GM12872 (cell line): ENCODE results near the gene FAM227A.

ENCODE experiments used
- TF ChIP-seq, protein P1 (sequence below): IDR thresholded peaks from 3 replicates; pipeline ENCODE4 v1.5.1; 2011; ENCODE audit warnings: low read depth, mild to moderate bottlenecking, low read length, moderate library complexity; ENCODE audit not compliant: insufficient read depth

The FAM227A gene

DNA sequence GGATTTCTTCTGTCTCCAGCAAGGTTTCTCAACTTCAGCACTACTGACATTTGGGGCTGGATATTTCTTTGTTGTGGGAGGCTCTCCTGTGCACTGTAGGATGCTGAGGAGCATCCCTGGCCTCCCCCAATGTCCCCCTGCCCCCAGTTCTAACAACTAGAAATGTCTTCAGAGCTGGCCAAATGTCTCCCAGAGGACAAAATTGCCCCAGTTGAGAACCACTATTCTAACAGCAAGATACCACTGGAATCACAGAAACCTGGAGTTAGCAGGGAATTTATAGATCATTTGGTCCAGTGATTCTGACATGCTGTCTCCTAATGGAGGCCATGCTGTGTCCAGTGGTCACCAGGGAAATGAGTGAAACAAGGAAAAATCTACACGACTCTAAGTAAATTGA is 54.0 kb downstream of the FAM227A start:
- TF ChIP-seq, protein P1, sequence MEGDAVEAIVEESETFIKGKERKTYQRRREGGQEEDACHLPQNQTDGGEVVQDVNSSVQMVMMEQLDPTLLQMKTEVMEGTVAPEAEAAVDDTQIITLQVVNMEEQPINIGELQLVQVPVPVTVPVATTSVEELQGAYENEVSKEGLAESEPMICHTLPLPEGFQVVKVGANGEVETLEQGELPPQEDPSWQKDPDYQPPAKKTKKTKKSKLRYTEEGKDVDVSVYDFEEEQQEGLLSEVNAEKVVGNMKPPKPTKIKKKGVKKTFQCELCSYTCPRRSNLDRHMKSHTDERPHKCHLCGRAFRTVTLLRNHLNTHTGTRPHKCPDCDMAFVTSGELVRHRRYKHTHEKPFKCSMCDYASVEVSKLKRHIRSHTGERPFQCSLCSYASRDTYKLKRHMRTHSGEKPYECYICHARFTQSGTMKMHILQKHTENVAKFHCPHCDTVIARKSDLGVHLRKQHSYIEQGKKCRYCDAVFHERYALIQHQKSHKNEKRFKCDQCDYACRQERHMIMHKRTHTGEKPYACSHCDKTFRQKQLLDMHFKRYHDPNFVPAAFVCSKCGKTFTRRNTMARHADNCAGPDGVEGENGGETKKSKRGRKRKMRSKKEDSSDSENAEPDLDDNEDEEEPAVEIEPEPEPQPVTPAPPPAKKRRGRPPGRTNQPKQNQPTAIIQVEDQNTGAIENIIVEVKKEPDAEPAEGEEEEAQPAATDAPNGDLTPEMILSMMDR, result no peak

DNA sequence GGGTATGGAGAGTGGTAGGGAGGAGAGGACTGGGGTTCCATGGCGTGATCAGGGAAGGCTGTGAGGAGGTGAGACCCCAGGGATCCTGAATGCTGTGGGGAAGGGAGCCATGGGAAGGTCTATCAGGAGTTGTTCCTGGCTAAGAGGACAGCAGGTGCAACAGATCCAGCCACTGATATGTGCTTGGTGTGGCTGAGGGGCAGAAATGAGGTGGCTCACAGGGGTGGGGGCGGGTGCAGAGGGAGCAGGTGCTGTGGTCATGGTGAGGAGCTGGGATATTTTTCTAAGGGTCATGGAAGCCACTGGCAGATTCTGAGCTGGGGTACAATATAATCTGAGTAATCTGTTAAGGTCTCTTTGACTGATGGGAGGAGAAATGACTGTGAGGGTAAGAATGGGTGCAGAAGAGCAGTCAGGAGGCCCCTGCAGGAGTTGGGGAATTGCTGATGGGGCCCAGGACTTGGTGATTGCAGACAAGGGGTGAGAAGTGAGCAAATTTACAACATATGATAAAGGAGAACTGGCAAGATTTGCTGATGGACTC is 54.9 kb downstream of the FAM227A start:
- TF ChIP-seq, protein P1, result no peak

DNA sequence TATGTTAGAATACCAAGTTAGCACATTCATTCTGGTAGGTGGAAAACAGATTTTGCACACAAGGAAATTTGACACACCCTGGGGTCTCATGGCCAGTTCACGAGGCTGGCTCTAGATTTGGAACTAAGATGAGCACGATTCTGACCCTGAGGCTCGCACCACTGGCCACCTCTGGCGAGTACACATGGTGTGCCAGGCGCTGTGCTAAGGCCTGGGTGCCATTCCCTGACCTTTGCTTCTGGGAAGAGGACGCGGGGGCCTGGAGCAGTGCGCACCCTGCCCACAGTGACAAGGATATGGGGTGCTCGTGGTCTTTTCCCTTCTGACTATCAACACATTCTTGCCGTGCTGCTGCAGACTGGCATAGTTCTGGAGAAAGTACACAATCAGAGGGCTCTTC is 56.7 kb downstream of the FAM227A start:
- TF ChIP-seq, protein P1, result no peak

DNA sequence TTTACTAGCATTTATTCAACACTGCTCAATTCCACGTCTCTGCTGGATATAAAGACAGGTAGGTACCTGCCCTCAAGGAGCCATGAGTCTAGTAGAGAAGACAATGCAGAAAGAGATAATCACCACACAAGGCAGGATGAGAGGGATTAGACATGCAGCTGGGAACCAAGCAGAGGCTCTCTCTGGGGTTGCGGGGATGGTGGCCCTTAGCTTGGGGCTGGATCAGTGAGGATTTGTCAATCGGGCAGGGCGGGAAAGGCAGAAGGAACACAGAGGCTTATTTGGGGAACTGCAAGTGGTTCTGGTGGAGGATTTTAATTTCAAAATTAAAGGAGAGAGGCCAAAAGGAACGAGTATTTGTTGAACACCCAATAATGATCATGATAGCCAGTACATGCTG is 77.7 kb downstream of the FAM227A start:
- TF ChIP-seq, protein P1, result no peak

DNA sequence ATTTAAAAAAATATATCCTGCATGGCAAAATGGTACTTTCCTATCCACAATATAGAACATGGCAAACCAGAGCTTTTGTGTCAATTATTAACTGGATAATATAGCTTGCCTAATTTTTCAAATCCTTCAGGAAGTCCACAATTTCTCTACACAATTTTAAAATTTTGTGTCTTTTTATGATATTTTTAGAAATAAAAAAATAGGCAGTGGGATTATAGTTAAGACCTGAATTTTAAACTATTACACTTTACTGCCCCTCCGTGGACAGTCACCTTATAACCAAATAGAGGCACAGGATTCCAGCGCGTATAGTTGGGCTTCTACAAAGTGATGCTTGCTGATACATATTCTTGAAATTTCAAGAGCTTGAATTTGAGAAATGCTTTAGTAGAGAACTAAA is 84.1 kb downstream of the FAM227A start:
- TF ChIP-seq, protein P1, result peak; percentile 37; the same call in 2 of the 3 replicates

DNA sequence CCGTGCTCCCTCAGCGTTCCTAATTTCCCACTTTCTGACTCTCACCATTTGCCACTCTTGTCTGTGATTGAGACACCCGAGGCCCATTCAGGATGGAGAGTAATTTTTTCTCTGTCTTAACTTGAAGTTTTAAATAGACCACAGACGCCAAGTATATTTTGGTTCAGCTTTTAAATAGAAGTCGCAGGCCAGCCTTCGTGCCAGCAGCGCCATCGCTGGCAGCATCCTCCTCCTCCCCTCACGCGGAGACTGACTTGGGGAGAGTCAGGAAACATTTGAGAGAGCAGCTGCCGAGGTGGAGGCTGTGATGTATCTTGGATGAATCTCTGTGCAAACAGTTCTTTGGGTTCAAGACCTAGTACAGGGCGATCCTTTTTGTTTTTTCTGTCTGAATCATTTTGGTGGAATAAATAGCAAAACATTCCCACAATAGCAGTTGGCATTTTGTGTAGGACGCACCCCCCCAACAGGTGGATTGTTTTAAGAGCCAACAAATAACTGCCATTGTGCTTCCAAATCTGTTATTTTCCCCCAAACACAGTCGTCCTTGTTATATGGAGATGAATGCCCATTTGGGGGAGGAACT is 85.3 kb downstream of the FAM227A start:
- TF ChIP-seq, protein P1, result no peak; the same call in 2 of the 3 replicates

DNA sequence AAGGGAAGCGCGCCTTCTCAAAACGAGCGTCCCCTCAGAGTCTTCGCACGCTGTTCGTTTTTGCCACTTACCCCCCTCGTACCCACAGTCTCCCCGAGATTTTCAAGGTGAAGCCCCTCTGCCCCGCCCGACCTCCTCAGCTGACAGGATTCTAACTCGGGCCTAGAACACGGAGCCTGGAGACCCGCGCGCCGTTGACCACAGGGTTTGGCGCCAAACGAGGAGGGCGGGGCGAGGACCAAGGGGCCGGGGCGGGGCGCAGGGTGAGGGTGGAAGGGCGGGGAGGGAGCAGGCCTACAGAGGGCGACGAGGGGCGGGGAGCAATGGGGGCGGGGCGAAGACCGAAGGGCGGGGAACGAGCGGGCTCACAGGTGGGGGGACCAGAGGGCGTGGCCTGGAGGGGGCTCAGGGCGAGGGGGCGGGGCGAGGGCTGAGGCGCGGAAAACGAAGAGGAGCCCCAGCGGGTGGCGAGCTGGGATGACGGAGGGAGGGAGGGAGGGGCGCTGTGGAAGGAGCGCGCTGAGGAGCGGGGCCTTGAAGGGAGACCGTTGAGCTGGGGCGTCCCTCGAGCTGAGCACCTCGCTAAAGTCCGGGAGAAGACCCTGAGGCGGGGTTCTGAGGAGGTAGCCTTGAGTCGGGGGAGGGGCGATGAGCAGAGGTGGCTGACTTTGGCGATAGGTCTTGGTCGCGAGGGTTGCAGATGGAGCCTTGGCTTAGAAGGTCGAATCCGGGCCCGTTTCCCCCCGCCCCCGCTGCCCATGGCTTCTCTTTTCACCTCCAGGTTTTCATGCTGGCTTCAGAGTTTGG is 86.0 kb downstream of the FAM227A start, which contains the start of gene DMC1:
Gene DMC1, minus strand, starts transcription at position 212 of the 807 bp plus-strand sequence. CDS start 1,927 bp downstream, outside the sequence.
- TF ChIP-seq, protein P1, result no peak
